Chondrocyte (in vitro differentiated cells): ENCODE measurements around the gene GAST. TPM values are rescaled to one million over a fixed set of nuclear protein-coding genes. Genes with fewer than 3 reads are reported as not detected.

Experiments used
- DNase-seq: peaks from one replicate; pipeline ENCODE4 v3.0.0; 2021; ENCODE audit warnings: mixed read lengths, low spot score
- H3K27ac Mint-ChIP-seq: one replicate; pipeline ENCODE4 v1.8.0; 2021; ENCODE audit warnings: mild to moderate bottlenecking, moderate library complexity, mixed read lengths; ENCODE audit not compliant: unreplicated experiment
- H3K27me3 Mint-ChIP-seq: 2 replicates; pipeline ENCODE4 v1.8.0; 2021; ENCODE audit warnings: low read depth, mixed read lengths
- H3K36me3 Mint-ChIP-seq: 2 replicates; pipeline ENCODE4 v1.8.0; 2021; ENCODE audit warnings: low read depth, mixed read lengths
- H3K4me1 Mint-ChIP-seq: 2 replicates; pipeline ENCODE4 v1.8.0; 2021; ENCODE audit warnings: low read depth, mild to moderate bottlenecking, mixed read lengths
- H3K4me3 Mint-ChIP-seq: one replicate; pipeline ENCODE4 v1.8.0; 2021; ENCODE audit warnings: mild to moderate bottlenecking, moderate library complexity, mixed read lengths; ENCODE audit not compliant: unreplicated experiment
- H3K9me3 Mint-ChIP-seq: 2 replicates; pipeline ENCODE4 v1.8.0; 2021; ENCODE audit warnings: low read depth, mixed read lengths
- CTCF ChIP-seq: fragments of 200-600 bp; sonication (generic); IDR thresholded peaks from 2 replicates; pipeline ENCODE4 v1.5.0; 2021; ENCODE audit warnings: antibody characterized with exemption, mild to moderate bottlenecking, moderate library complexity
- total RNA-seq: library from RNA; stranded (reverse); gene quantifications from 3 replicates; pipeline ENCODE4 v1.2.1, GENCODE V29; 2021

The GAST gene
- total RNA-seq, 1 donor from 2014 or later: not detected

GRCh38 chr17:41740506-41740905, 28.4 kb downstream of the GAST start:
- H3K4me3 Mint-ChIP-seq: no peak overlapping the region
- H3K9me3 Mint-ChIP-seq: no peaks in the 10 kb centered on the region
- H3K27ac Mint-ChIP-seq: no peak overlapping the region
- DNase-seq: no peak
- no peaks in the 10 kb centered on the region for H3K4me1 Mint-ChIP-seq
- H3K27me3 Mint-ChIP-seq: peaks cover 19% of the 10 kb centered on the region
- no peaks in the 10 kb centered on the region for H3K36me3 Mint-ChIP-seq
- no peak for TF ChIP-seq CTCF

- no peaks in the 10 kb centered on the region for H3K4me1 Mint-ChIP-seq
- no peak overlapping the region for H3K27ac Mint-ChIP-seq
- DNase-seq: no peak
- H3K27me3 Mint-ChIP-seq: peaks cover 15% of the 10 kb centered on the region
- no peaks in the 10 kb centered on the region for H3K9me3 Mint-ChIP-seq
- TF ChIP-seq CTCF: no peak
- H3K4me3 Mint-ChIP-seq: no peak overlapping the region
- H3K36me3 Mint-ChIP-seq: no peaks in the 10 kb centered on the region
Observed at GRCh38 chr17:41741709-41742108, 29.6 kb downstream of the GAST start.

GRCh38 chr17:41748275-41748674, 36.1 kb downstream of the GAST start:
- no peaks in the 10 kb centered on the region for H3K4me1 Mint-ChIP-seq
- no peaks in the 10 kb centered on the region for H3K9me3 Mint-ChIP-seq
- no peak overlapping the region for H3K27ac Mint-ChIP-seq
- H3K27me3 Mint-ChIP-seq: peaks cover 5% of the 10 kb centered on the region
- no peak for TF ChIP-seq CTCF
- H3K36me3 Mint-ChIP-seq: no peaks in the 10 kb centered on the region
- no peak for DNase-seq
- H3K4me3 Mint-ChIP-seq: no peak overlapping the region

- DNase-seq: no peak
- no peaks in the 10 kb centered on the region for H3K4me1 Mint-ChIP-seq
- H3K27ac Mint-ChIP-seq: no peak overlapping the region
Observed at GRCh38 chr17:41750862-41751261, 38.7 kb downstream of the GAST start.

GRCh38 chr17:41751288-41751687, 39.2 kb downstream of the GAST start:
- H3K27ac Mint-ChIP-seq: no peak overlapping the region
- no peak for DNase-seq
- H3K36me3 Mint-ChIP-seq: peaks cover 4% of the 10 kb centered on the region
- H3K4me1 Mint-ChIP-seq: no peaks in the 10 kb centered on the region
- no peak overlapping the region for H3K4me3 Mint-ChIP-seq
- TF ChIP-seq CTCF: no peak
- no peaks in the 10 kb centered on the region for H3K9me3 Mint-ChIP-seq
- H3K27me3 Mint-ChIP-seq: peaks cover 4% of the 10 kb centered on the region

More at GRCh38 chr17:41750862-41751261, 38.7 kb downstream of the GAST start:
- peaks cover 5% of the 10 kb centered on the region for H3K27me3 Mint-ChIP-seq
- peaks cover 2% of the 10 kb centered on the region for H3K36me3 Mint-ChIP-seq
- no peak for TF ChIP-seq CTCF
- H3K4me3 Mint-ChIP-seq: no peak overlapping the region
- no peaks in the 10 kb centered on the region for H3K9me3 Mint-ChIP-seq
